ENCODE results near the gene NOSIP. TPM values are rescaled to one million over a fixed set of nuclear protein-coding genes. Genes with fewer than 3 reads are reported as not detected.
A peak's percentile ranks its signal among the peaks of the same experiment; 100 is the strongest.

The NOSIP gene
- total RNA-seq, 1 donor from 2014 or later: 26.2 TPM

DNA sequence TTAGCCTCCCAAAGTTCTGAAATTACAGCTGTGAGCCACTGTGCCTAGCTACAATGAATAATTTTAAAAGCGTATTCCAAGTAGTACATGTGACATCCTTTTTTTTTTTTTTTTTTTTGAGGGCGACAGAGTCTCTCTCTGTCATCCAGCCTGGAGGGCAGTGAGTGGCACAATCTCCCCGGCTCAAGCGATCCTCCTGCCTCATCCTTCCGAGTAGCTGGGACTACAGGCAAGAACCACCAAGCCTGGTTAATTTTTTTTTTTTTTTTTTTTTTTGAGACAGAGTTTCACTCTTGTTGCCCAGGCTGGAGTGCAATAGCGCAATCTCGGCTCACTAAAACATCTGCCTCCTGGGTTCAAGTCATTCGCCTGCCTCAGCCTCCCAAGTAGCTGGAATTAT is 6.9 kb upstream of the NOSIP start:
- Mint-ChIP-seq H3K9me3 (no peaks in the 10 kb centered on the region), H3K27ac (no peak overlapping the region), H3K36me3 (no peaks in the 10 kb centered on the region), H3K27me3 (ENCODE audit: insufficient read depth, low read depth) (peaks cover 9% of the 10 kb centered on the region), H3K4me3 (no peak overlapping the region), H3K4me1 (peaks cover 20% of the 10 kb centered on the region)
- no peak for TF ChIP-seq EZH2phosphoT487 (IDR thresholded peaks at IDR 0.05)
- no peak for TF ChIP-seq EZH2 (IDR thresholded peaks at IDR 0.05)
- TF ChIP-seq, protein P1, sequence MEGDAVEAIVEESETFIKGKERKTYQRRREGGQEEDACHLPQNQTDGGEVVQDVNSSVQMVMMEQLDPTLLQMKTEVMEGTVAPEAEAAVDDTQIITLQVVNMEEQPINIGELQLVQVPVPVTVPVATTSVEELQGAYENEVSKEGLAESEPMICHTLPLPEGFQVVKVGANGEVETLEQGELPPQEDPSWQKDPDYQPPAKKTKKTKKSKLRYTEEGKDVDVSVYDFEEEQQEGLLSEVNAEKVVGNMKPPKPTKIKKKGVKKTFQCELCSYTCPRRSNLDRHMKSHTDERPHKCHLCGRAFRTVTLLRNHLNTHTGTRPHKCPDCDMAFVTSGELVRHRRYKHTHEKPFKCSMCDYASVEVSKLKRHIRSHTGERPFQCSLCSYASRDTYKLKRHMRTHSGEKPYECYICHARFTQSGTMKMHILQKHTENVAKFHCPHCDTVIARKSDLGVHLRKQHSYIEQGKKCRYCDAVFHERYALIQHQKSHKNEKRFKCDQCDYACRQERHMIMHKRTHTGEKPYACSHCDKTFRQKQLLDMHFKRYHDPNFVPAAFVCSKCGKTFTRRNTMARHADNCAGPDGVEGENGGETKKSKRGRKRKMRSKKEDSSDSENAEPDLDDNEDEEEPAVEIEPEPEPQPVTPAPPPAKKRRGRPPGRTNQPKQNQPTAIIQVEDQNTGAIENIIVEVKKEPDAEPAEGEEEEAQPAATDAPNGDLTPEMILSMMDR (IDR thresholded peaks at IDR 0.05): no peak
- Histone ChIP-seq H3K4me2 (no peak overlapping the region), H3K79me2 (ENCODE audit: low read depth) (peaks cover 12% of the 10 kb centered on the region), H3K9ac (no peak overlapping the region), H3K27me3 (no peaks in the 10 kb centered on the region), H3K36me3 (no peaks in the 10 kb centered on the region), H3K4me3 (no peak overlapping the region), H3K4me1 (peaks cover 10% of the 10 kb centered on the region), H3K27ac (no peak overlapping the region), H2AFZ (replicated peaks) (no peak overlapping the region), H3K9me3 (ENCODE audit: low read depth) (no peaks in the 10 kb centered on the region), H4K20me1 (ENCODE audit: low read depth) (peaks cover 3% of the 10 kb centered on the region), H3F3A (ENCODE audit: low read depth) (peaks cover 40% of the 10 kb centered on the region)
- no peak for DNase-seq (ENCODE audit: low spot score)

DNA sequence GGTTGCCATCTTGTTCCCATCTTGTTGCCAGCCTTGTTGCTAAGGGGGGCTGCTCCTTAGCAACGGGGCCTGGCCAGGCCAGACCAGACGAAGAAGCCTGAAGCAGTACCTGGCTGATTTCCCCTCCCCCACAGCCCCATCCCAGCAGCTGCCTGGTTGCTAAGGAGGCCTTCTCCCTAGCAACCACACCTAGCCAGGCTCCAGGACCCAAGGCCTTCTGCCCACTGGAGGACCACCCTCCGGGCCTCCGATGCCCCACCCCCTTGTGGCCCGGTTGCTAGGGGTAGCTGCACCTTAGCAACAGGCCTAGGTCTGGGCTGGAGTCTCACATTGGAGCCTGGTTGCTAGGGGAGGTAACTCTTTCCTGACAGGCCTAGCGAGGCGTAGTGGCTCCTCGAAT is 4.7 kb upstream of the NOSIP start:
- Mint-ChIP-seq H3K36me3 (no peaks in the 10 kb centered on the region), H3K4me1 (peaks cover 26% of the 10 kb centered on the region), H3K27me3 (ENCODE audit: insufficient read depth, low read depth) (peaks cover 10% of the 10 kb centered on the region), H3K27ac (peak overlapping the region; percentile 90), H3K4me3 (peak overlapping the region; percentile 55), H3K9me3 (no peaks in the 10 kb centered on the region)
- H3K79me2 ChIP-seq (ENCODE audit: low read depth): peaks cover 3% of the 10 kb centered on the region
- peaks cover 10% of the 10 kb centered on the region for H3K4me1 ChIP-seq
- H3K4me3 ChIP-seq: no peak overlapping the region
- H3K27ac ChIP-seq: no peak overlapping the region
- peaks cover 23% of the 10 kb centered on the region for H3F3A ChIP-seq (ENCODE audit: low read depth)
- H4K20me1 ChIP-seq (ENCODE audit: low read depth): no peaks in the 10 kb centered on the region
- TF ChIP-seq, protein P1 (IDR thresholded peaks at IDR 0.05): no peak
- TF ChIP-seq EZH2phosphoT487 (IDR thresholded peaks at IDR 0.05) (no peak), EZH2 (IDR thresholded peaks at IDR 0.05) (no peak)
- H2AFZ ChIP-seq (replicated peaks): peak overlapping the region; percentile 19
- peak; percentile 80 for DNase-seq (ENCODE audit: low spot score)
- H3K4me2 ChIP-seq: no peak overlapping the region
- H3K9me3 ChIP-seq (ENCODE audit: low read depth): no peaks in the 10 kb centered on the region
- no peaks in the 10 kb centered on the region for H3K36me3 ChIP-seq
- H3K27me3 ChIP-seq: no peaks in the 10 kb centered on the region
- no peak overlapping the region for H3K9ac ChIP-seq

DNA sequence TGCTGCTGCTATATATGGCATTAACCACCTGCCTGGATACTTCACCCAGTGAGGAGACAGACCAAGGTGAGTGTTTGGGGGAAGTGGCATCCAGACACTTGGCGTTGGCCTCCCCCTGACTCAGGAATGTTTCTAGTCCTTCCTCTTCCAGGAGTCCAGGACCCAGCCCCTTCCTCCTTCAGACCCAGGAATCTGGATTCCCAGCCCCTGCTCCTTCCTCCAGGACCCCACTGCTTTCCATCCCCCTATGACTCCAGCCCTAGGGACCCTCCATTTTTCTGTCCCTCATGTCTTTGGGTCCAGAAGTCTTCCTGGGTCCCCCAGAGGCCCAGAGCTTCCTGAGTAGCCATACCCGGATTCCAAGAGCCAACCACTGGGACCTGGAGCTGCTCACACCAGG is 2.9 kb upstream of the NOSIP start:
- Histone ChIP-seq H3K9me3 (ENCODE audit: low read depth) (no peaks in the 10 kb centered on the region), H3K9ac (no peak overlapping the region), H3K79me2 (ENCODE audit: low read depth) (peaks cover 21% of the 10 kb centered on the region), H3K27me3 (no peaks in the 10 kb centered on the region), H3K4me2 (no peak overlapping the region), H3K27ac (no peak overlapping the region), H3K4me1 (peaks cover 18% of the 10 kb centered on the region), H4K20me1 (ENCODE audit: low read depth) (peaks cover 12% of the 10 kb centered on the region), H3F3A (ENCODE audit: low read depth) (peaks cover 19% of the 10 kb centered on the region), H2AFZ (replicated peaks) (no peak overlapping the region), H3K4me3 (no peak overlapping the region), H3K36me3 (no peaks in the 10 kb centered on the region)
- H3K9me3 Mint-ChIP-seq: no peaks in the 10 kb centered on the region
- no peak overlapping the region for H3K4me3 Mint-ChIP-seq
- no peak overlapping the region for H3K27ac Mint-ChIP-seq
- H3K4me1 Mint-ChIP-seq: peaks cover 32% of the 10 kb centered on the region
- DNase-seq (ENCODE audit: low spot score): no peak
- TF ChIP-seq EZH2phosphoT487 (IDR thresholded peaks at IDR 0.05) (no peak), EZH2 (IDR thresholded peaks at IDR 0.05) (no peak)
- TF ChIP-seq, protein P1 (IDR thresholded peaks at IDR 0.05): no peak
- H3K36me3 Mint-ChIP-seq: no peaks in the 10 kb centered on the region
- H3K27me3 Mint-ChIP-seq (ENCODE audit: insufficient read depth, low read depth): peaks cover 7% of the 10 kb centered on the region

Measured in neural progenitor cell (in vitro differentiated cells).